NB4 (cell line): Measurements from ENCODE around the gene LONRF2.

Experiments
- POLR2A ChIP-seq: IDR thresholded peaks from 2 replicates; pipeline ENCODE4 v1.6.1; 2011; ENCODE audit warnings: mild to moderate bottlenecking; ENCODE audit not compliant: insufficient read length; ENCODE audit errors: extremely low read depth
- TF ChIP-seq, protein P1 (sequence below): IDR thresholded peaks from one replicate; pipeline ENCODE4 v1.5.1; 2012; ENCODE audit warnings: low read depth, low read length

- TF ChIP-seq, protein P1, sequence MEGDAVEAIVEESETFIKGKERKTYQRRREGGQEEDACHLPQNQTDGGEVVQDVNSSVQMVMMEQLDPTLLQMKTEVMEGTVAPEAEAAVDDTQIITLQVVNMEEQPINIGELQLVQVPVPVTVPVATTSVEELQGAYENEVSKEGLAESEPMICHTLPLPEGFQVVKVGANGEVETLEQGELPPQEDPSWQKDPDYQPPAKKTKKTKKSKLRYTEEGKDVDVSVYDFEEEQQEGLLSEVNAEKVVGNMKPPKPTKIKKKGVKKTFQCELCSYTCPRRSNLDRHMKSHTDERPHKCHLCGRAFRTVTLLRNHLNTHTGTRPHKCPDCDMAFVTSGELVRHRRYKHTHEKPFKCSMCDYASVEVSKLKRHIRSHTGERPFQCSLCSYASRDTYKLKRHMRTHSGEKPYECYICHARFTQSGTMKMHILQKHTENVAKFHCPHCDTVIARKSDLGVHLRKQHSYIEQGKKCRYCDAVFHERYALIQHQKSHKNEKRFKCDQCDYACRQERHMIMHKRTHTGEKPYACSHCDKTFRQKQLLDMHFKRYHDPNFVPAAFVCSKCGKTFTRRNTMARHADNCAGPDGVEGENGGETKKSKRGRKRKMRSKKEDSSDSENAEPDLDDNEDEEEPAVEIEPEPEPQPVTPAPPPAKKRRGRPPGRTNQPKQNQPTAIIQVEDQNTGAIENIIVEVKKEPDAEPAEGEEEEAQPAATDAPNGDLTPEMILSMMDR, result no peak
- TF ChIP-seq POLR2A, result no peak
These were observed 49.4 kb downstream of the LONRF2 start for GRCh38 chr2:100272841-100273329.
